ENCODE measurements around the gene CNIH1. TPM values are rescaled to one million over a fixed set of nuclear protein-coding genes. Genes with fewer than 3 reads are reported as not detected.
A peak's percentile ranks its signal among the peaks of the same experiment; 100 is the strongest.

Gene CNIH1
- total RNA-seq, 1 experiment from 2014 or later = 80.7 TPM

- TF ChIP-seq HMGXB4 (CRISPR knock-in tag; IDR thresholded peaks at IDR 0.05) (no peak), NFATC4 (CRISPR knock-in tag; IDR thresholded peaks at IDR 0.05) (no peak)
- TF ChIP-seq, protein P1, sequence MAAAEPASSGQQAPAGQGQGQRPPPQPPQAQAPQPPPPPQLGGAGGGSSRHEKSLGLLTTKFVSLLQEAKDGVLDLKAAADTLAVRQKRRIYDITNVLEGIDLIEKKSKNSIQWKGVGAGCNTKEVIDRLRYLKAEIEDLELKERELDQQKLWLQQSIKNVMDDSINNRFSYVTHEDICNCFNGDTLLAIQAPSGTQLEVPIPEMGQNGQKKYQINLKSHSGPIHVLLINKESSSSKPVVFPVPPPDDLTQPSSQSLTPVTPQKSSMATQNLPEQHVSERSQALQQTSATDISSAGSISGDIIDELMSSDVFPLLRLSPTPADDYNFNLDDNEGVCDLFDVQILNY (CRISPR knock-in tag; IDR thresholded peaks at IDR 0.05) = no peak
Measured at GRCh38 chr14:54451121-54451601, 10.0 kb upstream of the CNIH1 start (continued).

DNA sequence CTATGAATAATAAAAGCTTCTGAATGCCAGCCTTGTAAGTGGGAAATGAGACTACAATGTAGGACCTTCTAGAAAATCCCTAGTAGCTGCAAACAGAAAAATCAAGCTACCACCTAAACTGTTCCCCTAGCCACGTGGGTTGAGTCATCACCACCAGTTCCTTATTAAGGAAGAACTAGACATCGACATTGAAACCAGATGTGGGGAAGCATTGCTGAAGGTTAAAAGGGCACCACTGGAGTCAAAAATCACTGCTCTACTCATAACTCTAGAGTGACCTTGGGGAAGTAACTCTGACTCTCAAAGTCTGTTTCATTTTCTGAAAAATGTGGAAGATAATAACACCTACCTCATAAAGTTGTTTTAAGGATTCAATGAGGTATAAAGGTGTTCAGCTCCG lies 9.4 kb upstream of the CNIH1 start:
- TF ChIP-seq, protein P2, sequence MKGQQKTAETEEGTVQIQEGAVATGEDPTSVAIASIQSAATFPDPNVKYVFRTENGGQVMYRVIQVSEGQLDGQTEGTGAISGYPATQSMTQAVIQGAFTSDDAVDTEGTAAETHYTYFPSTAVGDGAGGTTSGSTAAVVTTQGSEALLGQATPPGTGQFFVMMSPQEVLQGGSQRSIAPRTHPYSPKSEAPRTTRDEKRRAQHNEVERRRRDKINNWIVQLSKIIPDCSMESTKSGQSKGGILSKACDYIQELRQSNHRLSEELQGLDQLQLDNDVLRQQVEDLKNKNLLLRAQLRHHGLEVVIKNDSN (CRISPR knock-in tag; IDR thresholded peaks at IDR 0.05) = no peak
- TF ChIP-seq OVOL2 (CRISPR knock-in tag; IDR thresholded peaks at IDR 0.05; ENCODE audit: borderline replicate concordance) (no peak), TP53 (CRISPR knock-in tag; IDR thresholded peaks at IDR 0.05) (no peak), NR2C2 (CRISPR knock-in tag; IDR thresholded peaks at IDR 0.05) (no peak), MYBL2 (CRISPR knock-in tag; IDR thresholded peaks at IDR 0.05) (no peak)
- TF ChIP-seq, protein P3, sequence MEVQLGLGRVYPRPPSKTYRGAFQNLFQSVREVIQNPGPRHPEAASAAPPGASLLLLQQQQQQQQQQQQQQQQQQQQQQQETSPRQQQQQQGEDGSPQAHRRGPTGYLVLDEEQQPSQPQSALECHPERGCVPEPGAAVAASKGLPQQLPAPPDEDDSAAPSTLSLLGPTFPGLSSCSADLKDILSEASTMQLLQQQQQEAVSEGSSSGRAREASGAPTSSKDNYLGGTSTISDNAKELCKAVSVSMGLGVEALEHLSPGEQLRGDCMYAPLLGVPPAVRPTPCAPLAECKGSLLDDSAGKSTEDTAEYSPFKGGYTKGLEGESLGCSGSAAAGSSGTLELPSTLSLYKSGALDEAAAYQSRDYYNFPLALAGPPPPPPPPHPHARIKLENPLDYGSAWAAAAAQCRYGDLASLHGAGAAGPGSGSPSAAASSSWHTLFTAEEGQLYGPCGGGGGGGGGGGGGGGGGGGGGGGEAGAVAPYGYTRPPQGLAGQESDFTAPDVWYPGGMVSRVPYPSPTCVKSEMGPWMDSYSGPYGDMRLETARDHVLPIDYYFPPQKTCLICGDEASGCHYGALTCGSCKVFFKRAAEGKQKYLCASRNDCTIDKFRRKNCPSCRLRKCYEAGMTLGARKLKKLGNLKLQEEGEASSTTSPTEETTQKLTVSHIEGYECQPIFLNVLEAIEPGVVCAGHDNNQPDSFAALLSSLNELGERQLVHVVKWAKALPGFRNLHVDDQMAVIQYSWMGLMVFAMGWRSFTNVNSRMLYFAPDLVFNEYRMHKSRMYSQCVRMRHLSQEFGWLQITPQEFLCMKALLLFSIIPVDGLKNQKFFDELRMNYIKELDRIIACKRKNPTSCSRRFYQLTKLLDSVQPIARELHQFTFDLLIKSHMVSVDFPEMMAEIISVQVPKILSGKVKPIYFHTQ (CRISPR knock-in tag; IDR thresholded peaks at IDR 0.05) = no peak
- TF ChIP-seq, protein P4, sequence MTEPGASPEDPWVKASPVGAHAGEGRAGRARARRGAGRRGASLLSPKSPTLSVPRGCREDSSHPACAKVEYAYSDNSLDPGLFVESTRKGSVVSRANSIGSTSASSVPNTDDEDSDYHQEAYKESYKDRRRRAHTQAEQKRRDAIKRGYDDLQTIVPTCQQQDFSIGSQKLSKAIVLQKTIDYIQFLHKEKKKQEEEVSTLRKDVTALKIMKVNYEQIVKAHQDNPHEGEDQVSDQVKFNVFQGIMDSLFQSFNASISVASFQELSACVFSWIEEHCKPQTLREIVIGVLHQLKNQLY (CRISPR knock-in tag; IDR thresholded peaks at IDR 0.05) = no peak
- TF ChIP-seq, protein P5, sequence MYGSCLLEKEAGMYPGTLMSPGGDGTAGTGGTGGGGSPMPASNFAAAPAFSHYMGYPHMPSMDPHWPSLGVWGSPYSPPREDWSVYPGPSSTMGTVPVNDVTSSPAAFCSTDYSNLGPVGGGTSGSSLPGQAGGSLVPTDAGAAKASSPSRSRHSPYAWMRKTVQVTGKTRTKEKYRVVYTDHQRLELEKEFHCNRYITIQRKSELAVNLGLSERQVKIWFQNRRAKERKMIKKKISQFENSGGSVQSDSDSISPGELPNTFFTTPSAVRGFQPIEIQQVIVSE (CRISPR knock-in tag; IDR thresholded peaks at IDR 0.05; ENCODE audit: borderline replicate concordance) = no peak
- peaks cover 8% of the 10 kb centered on the region; the same call in 1 of the 2 replicates for H3K4me1 Mint-ChIP-seq
- DNase-seq (ENCODE audit: low spot score) (no peak), ATAC-seq (no peak)
- H3K27ac Mint-ChIP-seq = no peak overlapping the region
- POLR2A ChIA-PET = no interaction called here
- H3K9me3 Mint-ChIP-seq = no peaks in the 10 kb centered on the region
- peaks cover 3% of the 10 kb centered on the region for H3K27me3 Mint-ChIP-seq (ENCODE audit: low read depth)
- CTCF ChIA-PET = no interaction called here
- no peak overlapping the region for H3K4me3 Mint-ChIP-seq
- H3K36me3 Mint-ChIP-seq = no peaks in the 10 kb centered on the region

GRCh38 chr14:54447231-54447692 lies 6.1 kb upstream of the CNIH1 start:
- POLR2A ChIA-PET = no interaction called here
- H3K36me3 Mint-ChIP-seq = no peaks in the 10 kb centered on the region
- 0 out of 2 replicates have a peak, but pooled peaks cover 7% of the 10 kb centered on the region for H3K9me3 Mint-ChIP-seq
- peaks cover 5% of the 10 kb centered on the region for H3K27me3 Mint-ChIP-seq (ENCODE audit: low read depth)
- TF ChIP-seq NFE2L1 (CRISPR knock-in tag; IDR thresholded peaks at IDR 0.05) = no peak
- peak; percentile 81 for TF ChIP-seq GABPB1 (CRISPR knock-in tag; IDR thresholded peaks at IDR 0.05)
- no peak overlapping the region for H3K27ac Mint-ChIP-seq
- peaks cover 8% of the 10 kb centered on the region; the same call in 1 of the 2 replicates for H3K4me1 Mint-ChIP-seq
- no peak overlapping the region for H3K4me3 Mint-ChIP-seq
- ATAC-seq (no peak), DNase-seq (ENCODE audit: low spot score) (no peak)
- CTCF ChIA-PET = interaction anchor here (0.8 kb wide), 1 partner anchor 46 kb away, joined by 5 read pairs; no protein-coding TSS in a partner anchor

Measured in WTC11 (cell line).